HG03575 (cell line): ENCODE measurements around the gene NFE2L2.
"Not testable (repeated sequence)": the region's sequence is repeated elsewhere in the genome, so short reads cannot be mapped to it uniquely, and the experiment has no call there.

Experiments
- ATAC-seq: cut with Tn5 transposase; IDR thresholded peaks from one replicate; pipeline ENCODE4 v1.9.1; 2021; ENCODE audit not compliant: unreplicated experiment, insufficient number of reproducible peaks, low FRiP score; ENCODE audit errors: extremely low read depth

Gene NFE2L2

DNA sequence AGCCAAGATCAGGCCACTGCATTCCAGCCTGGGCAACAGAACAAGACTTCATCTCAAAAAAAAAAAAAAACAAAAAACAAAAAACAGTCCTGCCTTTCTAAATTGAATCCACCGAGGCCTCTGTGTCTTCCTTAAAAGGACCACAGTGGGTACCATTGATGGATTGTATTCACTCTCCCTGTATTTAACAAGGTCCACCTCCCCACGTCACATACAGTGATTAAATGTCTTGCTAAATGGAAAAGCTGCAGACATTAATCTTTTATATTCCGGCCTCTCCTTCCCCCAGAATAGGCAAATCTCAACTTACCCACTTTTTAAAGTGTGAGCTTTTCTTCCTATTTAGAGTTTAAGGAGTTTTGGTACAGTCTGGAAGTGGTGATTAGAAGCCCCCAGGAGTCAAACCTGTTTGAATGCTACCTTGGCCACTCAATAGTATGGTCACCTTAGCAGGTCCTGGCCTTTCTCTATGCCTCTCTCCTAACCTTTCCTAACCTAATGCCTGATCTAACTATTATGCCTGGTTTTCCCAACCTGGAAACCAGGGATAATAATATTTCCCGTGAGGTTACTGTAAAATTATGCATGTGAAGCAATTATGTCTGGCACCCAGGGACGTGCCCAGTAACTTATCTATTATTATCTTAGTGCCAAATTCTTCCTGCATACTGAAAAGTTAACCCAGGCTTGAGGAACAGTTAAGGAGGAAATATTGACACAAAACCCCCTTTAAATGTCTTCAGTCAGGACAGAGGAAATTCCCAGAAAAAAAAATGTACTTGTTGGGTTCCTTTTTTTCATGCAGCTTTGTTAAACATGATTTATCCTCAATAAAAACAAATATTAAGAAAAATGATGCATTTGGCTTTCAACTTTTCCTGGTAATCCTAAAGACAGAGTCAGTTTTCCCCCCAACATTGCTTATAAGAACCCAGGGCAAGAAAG is 3.1 kb downstream of the NFE2L2 start:
- no peak for ATAC-seq

- no peak for ATAC-seq
These were observed 4.1 kb downstream of the NFE2L2 start for GRCh38 chr2:177260379-177260778.

DNA sequence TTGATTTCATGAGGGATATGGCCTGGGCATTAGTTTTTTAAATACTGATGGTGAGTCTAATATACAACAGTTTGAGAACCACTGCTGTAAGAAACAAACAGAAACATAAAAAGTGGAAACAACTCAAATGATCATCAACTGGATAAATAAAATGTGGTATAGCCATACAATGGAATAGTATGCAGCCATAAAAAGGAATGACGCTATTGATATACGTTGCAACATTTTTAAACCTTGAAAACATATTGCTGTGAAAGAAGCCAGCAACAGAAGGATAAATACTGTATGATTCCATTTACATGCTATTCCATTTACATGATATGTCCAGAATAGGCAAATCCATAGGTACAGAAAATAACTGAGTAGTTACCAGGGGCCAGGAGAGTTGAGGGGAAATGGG is 6.5 kb downstream of the NFE2L2 start:
- ATAC-seq = no peak

- ATAC-seq = no peak
These were observed 7.1 kb downstream of the NFE2L2 start for GRCh38 chr2:177257471-177257870.

GRCh38 chr2:177256695-177257094 is 7.8 kb downstream of the NFE2L2 start:
- ATAC-seq = no peak

DNA sequence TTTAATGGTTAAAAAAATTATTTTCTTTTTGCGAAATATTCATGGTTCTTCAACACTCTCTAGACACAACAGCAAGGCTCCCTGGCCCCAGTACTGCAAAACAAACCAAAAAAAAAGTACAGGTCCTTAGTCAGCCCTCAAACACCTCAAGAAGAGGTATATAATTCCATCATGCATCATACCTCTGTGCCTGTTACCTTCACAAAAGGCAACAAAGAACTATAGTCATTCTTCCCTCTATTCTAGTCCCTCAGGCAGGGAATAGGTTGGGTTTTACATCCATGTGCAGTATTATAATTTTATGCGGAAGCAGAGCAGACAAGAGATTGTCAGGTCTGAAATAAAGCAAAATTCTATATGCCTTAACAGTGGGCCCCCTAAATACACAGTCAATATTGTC is 8.5 kb downstream of the NFE2L2 start:
- no peak for ATAC-seq

DNA sequence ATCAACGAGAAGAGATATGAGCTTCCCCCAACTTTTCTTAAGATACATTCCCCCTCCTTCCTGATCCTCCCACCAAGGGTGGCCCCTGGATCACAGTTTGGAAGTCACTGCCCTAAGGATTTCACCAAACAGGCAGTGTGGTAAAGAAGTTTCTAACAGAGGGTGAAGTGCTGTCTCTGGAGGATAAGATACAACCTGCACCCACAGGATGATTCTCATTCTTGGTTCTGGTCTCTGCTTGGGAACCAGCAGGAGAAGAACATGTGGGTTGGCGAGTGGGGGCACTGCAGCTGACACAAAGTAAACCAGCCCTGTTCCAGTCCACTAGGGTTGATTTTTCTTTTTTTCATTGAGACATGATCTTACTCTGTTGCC is 9.3 kb downstream of the NFE2L2 start:
- no peak for ATAC-seq

- ATAC-seq = no peak
These were observed 9.9 kb downstream of the NFE2L2 start for GRCh38 chr2:177254433-177255226.

DNA sequence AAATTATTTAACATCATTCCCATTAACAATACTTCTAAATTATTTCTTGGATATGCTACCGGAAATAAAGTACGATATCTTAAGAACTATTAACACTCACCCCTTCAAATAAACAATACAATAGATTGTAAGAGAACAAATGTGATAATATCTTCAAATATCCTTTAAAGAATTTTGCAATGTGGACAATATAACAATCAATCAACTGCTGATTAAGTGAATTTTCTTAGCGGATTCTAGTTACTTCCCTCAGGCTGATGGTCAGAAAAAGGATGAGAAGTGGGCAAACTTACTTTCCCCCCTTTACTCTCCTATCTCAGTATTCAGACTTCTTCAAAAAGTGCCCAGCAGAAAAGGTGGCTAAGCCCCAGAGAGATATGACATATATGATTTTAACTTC is 10.8 kb downstream of the NFE2L2 start:
- no peak for ATAC-seq

- ATAC-seq = no peak
These were observed 11.6 kb downstream of the NFE2L2 start for GRCh38 chr2:177252808-177253531.

DNA sequence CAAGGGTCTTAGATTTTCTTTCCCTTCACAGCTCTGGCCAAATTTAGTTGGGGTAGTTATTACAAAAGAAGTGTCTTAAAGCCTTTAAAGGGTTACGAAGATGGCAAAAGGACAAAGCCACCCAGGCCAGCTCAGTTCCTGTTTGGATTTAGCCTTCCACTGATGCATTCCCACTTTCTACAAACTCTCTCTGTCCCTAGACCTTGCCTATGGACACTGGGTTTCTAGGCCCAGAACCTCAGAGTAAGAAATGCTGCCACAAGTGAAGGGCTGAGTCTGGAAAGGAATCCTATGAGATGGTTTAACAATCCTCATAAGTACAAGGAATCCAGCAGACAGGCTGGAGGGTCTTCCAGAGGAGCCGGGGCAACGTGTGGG is 13.4 kb downstream of the NFE2L2 start:
- no peak for ATAC-seq

- ATAC-seq = no peak
These were observed 14.1 kb downstream of the NFE2L2 start for GRCh38 chr2:177250461-177250860.

DNA sequence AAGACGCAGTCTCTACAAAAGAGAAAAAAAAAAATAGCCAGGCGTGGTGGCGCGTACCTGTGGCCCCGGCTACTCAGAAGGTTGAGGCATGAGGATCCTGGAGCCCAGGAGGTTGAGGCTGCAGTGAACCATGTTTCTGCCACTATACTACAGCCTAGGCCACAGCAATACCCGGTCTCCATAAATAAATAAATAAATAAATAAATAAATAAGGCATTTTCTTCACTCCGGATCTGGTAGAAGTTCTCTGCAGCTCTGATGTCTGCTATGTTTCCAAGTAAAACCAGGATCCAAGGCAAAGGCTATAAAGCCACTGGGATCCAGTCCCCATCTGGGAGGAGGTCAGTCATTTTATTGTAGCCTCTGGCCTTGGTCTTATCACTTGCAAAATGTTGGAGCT is 15.5 kb downstream of the NFE2L2 start:
- no peak for ATAC-seq

DNA sequence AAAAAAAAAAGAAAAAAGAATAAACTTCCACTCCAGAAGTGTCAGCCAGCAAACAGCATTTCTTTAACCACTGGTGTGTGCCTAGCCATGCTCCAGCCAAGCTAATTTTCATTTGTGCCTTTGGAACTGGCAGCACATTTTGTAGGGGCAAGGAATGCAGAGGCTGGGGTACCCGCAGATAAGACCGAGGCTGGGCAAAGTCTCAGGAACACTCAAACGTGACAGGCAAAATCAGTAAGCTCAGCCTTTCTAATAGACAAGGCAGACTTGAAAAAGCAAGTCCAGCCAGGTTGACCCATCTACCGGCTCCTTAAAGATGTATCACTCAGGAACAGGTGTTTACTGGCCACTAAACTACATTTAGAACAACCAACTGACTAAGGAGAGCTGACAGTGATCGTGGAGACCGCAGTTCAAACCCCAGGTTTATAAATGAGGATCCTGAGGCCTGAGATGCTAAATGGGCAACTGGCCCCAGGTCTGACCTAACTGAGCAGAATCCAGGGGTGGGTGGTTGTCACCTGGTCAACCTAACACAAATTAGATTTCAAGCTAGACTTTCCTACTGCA is 16.7 kb downstream of the NFE2L2 start:
- ATAC-seq = no peak

- ATAC-seq = not testable (repeated sequence)
These were observed 17.9 kb downstream of the NFE2L2 start for GRCh38 chr2:177246523-177247030.

GRCh38 chr2:177246000-177246399 is 18.5 kb downstream of the NFE2L2 start:
- ATAC-seq = no peak

DNA sequence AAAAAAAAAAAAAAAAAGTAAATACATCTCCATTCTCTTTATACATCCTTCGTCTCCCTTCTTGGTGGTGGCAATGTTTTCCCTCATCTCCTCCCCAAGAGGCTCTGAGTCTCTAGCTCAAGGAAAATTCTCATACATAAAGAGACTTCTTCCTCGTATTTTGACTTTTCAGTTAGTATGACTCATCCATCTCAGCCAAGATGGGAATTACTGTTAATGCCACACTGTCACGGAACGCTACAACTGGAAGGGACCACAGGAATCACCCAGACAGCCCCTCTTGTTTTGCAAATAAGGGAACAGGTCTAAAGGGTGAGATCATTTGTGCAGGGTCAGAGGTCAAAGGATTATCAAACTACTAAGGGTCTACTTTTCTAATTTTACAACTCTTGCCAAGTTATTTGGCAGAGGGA is 19.5 kb downstream of the NFE2L2 start:
- ATAC-seq = no peak

DNA sequence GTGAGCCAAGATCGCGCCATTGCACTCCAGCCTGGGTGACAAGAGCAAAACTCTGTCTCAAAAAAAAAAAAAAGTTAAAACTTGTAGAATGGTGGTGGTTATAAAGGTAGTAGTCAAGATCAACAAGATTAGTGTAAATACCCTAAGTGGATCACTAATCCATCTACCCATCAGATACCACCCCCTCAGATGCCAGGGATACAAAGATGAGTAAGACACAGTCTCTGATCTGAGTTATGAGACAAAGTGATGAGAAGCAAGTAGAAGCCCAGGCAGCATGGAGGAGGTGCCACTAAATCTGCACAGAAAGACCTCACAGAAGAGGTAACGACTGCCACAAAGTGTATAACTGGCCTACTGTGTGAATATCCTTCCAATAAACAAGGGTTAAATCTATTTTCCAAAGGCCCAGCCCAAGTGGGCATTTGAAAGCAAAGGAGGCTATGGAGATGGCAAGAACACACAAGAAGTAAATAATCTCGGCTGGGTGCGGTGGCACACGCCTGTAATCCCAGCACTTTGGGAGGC is 20.2 kb downstream of the NFE2L2 start:
- no peak for ATAC-seq

DNA sequence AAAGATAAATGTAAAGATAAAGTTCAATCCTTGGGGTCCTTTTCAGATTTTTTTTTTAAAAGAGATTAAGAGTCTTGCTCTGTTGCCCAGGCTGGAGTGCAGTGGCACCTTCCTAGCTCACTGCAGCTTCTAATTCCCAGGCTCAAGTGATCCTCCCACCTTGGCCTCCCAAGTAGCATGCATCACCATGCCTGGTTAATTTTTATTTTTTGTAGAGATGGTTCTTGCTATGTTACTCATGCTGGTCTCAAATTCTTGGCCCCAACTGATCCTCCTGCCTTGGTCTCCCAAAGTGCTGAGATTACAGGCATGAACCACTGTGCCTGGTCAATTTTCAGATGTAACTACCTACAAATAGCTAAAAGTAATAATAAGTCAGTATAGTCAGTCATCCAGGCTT is 21.1 kb downstream of the NFE2L2 start:
- ATAC-seq = no peak
